Panc1 (cell line): ENCODE results near the gene RASSF7. TPM values are rescaled to one million over a fixed set of nuclear protein-coding genes. Genes with fewer than 3 reads are reported as not detected.

Source experiments
- ATAC-seq: fragments of 200-7000 bp; cut with Tn5 transposase; 2 replicates; pipeline ENCODE4 v1.9.1; 2020; ENCODE audit warnings: mild to moderate bottlenecking, moderate library complexity
- BruUV-seq: library from RNA; stranded (reverse); fragments of 400-500 nt; replicated peaks from 2 replicates; lab custom pipeline; 2021; lab: Mats Ljungman, UMichigan
- CTCF ChIA-PET: fragments of 300-600 bp; sonication (Branson Sonifier 250); formaldehyde crosslinking; loops from one replicate; lab custom pipeline; 2022; ENCODE audit warnings: antibody characterized with exemption; lab: Charles Lee
- POLR2A ChIA-PET: fragments of 300-600 bp; sonication (Branson Sonifier 250); formaldehyde crosslinking; loops from one replicate; lab custom pipeline; 2022; ENCODE audit warnings: antibody characterized with exemption; lab: Charles Lee
- DNase-seq: peaks from one replicate; pipeline ENCODE4 v3.0.0-alpha.2; 2010; ENCODE audit warnings: low read depth, low spot score
- H3K27ac ChIP-seq: 2 replicates; pipeline ENCODE4 v1.5.1; 2011; ENCODE audit warnings: mild to moderate bottlenecking, low read length, inconsistent platforms
- H3K27me3 ChIP-seq: fragments of 200-500 bp; sonication (Bioruptor generic); 2 replicates; pipeline ENCODE4 v1.6.0; 2014; ENCODE audit warnings: low read length, inconsistent platforms; ENCODE audit not compliant: control insufficient read depth, insufficient read depth
- H3K36me3 ChIP-seq: fragments of 200-500 bp; sonication (Bioruptor generic); 2 replicates; pipeline ENCODE4 v1.5.1; 2014; ENCODE audit warnings: inconsistent platforms, mild to moderate bottlenecking, low read length, moderate library complexity; ENCODE audit not compliant: control insufficient read depth, insufficient read depth
- H3K4me1 ChIP-seq: 2 replicates; pipeline ENCODE4 v1.5.1; 2011; ENCODE audit warnings: inconsistent platforms, mild to moderate bottlenecking, low read length, moderate library complexity; ENCODE audit not compliant: control insufficient read depth, insufficient read depth
- H3K4me3 ChIP-seq, 2 experiments: 2 replicates each; pipeline ENCODE4 v1.5.1; 2011 to 2012; ENCODE audit warnings: low read depth in 2 of 2, low read length in 2 of 2, mild to moderate bottlenecking in 2 of 2, inconsistent platforms in 1 of 2, moderate library complexity in 1 of 2
- H3K9me3 ChIP-seq: fragments of 200-500 bp; sonication (Bioruptor generic); 2 replicates; pipeline ENCODE4 v1.5.1; 2014; ENCODE audit warnings: low read depth, mild to moderate bottlenecking, inconsistent platforms, low read length, moderate library complexity; ENCODE audit not compliant: control insufficient read depth, insufficient read depth
- CTCF ChIP-seq: fragments of 450-650 bp; IDR thresholded peaks from 2 replicates; pipeline ENCODE4 v1.5.1; 2017; ENCODE audit warnings: mild to moderate bottlenecking
- POLR2AphosphoS5 ChIP-seq: IDR thresholded peaks from 2 replicates; pipeline ENCODE4 v1.6.1; 2012; ENCODE audit warnings: mild to moderate bottlenecking, low read depth, low read length, moderate library complexity
- REST ChIP-seq, 2 experiments: IDR thresholded peaks; 2 replicates each; pipeline ENCODE4 v1.6.1; 2011 to 2012; ENCODE audit warnings: low read depth in 2 of 2, control low read depth in 1 of 2, low read length in 1 of 2, mild to moderate bottlenecking in 1 of 2, moderate library complexity in 1 of 2; ENCODE audit not compliant: insufficient read depth in 1 of 2
- SIN3A ChIP-seq: IDR thresholded peaks from 2 replicates; pipeline ENCODE4 v1.6.1; 2012; ENCODE audit warnings: low read depth, mild to moderate bottlenecking, low read length, moderate library complexity, borderline replicate concordance; ENCODE audit not compliant: insufficient read depth
- TCF7L2 ChIP-seq: IDR thresholded peaks from 2 replicates; pipeline ENCODE4 v1.6.1; 2011; ENCODE audit warnings: mild to moderate bottlenecking, low read depth, low read length, inconsistent platforms
- in situ Hi-C: cut with HindIII; loops from 2 replicates; pipeline ENCODE4 v1.10.0; 2016; ENCODE audit warnings: low sequenced_read_pairs, low pct_unique_long_range_greater_than_20kb
- intact Hi-C: fragments of 100-400 bp; cut with micrococcal nuclease; formaldehyde crosslinking; loops from one replicate; pipeline ENCODE4 v1.10.0; 2022; ENCODE audit not compliant: unreplicated experiment
- total RNA-seq: library from RNA; stranded (reverse); gene quantifications from one replicate; pipeline ENCODE4 v1.2.1, GENCODE V29; 2021; ENCODE audit not compliant: unreplicated experiment

The RASSF7 gene
- total RNA-seq, 1 experiment from 2014 or later, result 81.8 TPM

DNA sequence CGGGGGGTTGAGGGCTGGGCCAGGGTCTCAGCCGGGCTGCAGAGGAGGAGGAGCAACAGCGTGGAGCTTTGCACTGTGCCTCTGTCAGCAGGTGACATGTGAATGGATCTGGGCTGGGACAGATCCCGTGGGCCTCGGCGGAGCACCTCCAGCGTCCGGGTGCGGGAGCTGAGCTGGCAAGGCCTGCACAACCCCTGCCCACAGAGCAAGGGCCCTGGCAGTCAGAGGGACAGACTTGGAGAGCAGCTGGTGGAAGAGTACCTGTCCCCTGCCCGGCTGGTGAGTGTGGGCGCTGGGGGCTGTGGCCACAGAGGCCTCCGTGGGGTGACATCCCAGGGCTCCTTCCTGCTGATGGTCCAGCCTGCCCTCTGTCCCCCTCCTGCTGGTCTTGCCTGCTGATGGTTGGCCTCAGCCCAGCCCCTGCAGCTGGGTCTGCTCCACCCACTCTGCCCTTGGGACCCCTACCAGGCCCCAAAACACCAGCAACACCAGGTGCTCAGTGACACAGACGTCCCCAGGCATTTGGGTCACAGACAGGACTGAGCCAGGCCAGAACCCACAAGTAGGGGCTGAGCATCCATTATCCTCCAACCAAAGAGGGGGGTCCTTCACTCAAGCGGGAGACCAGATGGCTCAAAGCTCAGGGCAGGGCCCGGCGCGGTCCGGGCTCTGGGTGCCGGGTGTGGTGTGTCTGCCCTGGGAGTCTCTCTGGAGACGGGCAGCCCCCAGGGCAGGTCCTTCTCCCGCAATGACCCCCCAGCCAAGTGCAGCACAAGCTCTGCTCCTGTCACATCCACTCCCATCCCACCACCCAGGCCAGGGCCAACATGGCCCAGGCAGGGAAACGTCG, 20.0 kb upstream of the RASSF7 start:
- Histone ChIP-seq H3K4me3 (no peak overlapping the region), H3K36me3 (no peaks in the 10 kb centered on the region), H3K4me1 (peaks cover 20% of the 10 kb centered on the region), H3K27ac (no peak overlapping the region), H3K27me3 (no peaks in the 10 kb centered on the region), H3K9me3 (no peaks in the 10 kb centered on the region)
- ATAC-seq (no peak), DNase-seq (no peak)
- no peak for TF ChIP-seq CTCF
- no peak for TF ChIP-seq TCF7L2
- no peak for TF ChIP-seq SIN3A
- intact Hi-C loops (no loop called here), in situ Hi-C loops (no loop called here)
- BruUV-seq, result no TSS peak
- CTCF ChIA-PET, result interaction anchor here (0.6 kb wide), 1 partner anchor 10 kb away, joined by 3 read pairs; no protein-coding TSS in a partner anchor
- POLR2A ChIA-PET, result no interaction called here

DNA sequence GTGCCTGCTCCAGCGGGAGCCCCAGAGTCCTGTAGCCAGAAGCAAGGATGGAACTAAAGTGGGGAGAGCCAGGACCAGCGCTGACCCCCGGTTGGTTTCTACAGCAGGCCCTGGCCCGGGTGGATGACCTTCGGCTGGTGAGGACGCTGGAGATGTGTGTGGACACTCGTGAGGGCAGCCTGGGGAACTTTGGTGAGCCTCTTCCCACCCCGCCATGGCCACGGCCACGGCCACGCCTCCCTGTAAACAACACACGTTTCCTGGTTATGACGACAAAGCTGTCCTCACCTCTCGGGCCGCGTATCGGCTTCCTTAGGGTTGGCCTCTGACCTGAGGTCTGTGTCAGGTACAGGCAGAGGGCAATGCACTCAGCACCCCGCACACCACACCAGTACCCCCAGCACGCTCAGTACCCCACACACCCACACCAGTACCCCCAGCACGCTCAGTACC, 19.3 kb upstream of the RASSF7 start:
- BruUV-seq, result no TSS peak
- DNase-seq (no peak), ATAC-seq (no peak)
- CTCF ChIA-PET, result no interaction called here
- Histone ChIP-seq H3K4me3 (no peak overlapping the region), H3K27me3 (no peaks in the 10 kb centered on the region), H3K4me1 (peaks cover 15% of the 10 kb centered on the region), H3K9me3 (no peaks in the 10 kb centered on the region), H3K27ac (no peak overlapping the region), H3K36me3 (no peaks in the 10 kb centered on the region)
- in situ Hi-C loops (no loop called here), intact Hi-C loops (no loop called here)
- POLR2A ChIA-PET, result no interaction called here
- TF ChIP-seq TCF7L2 (no peak), CTCF (no peak), POLR2AphosphoS5 (no peak), REST (IDR thresholded peaks at IDR 0.05; ENCODE audit: insufficient read depth in 1 of 2, low read depth in 2 of 2, low read length in 1 of 2) (no peak), SIN3A (no peak)
